Fibroblast of skin of right quadriceps (primary cell): ENCODE results near the gene FNDC3B.
A peak's percentile ranks its signal among the peaks of the same experiment; 100 is the strongest.

Experiments used
- DNase-seq: peaks from one replicate; pipeline ENCODE4 v3.0.0-alpha.2; 2013

The FNDC3B gene

GRCh38 chr3:172383306-172383796, 344.0 kb downstream of the FNDC3B start:
- no peak for DNase-seq

GRCh38 chr3:172384836-172385235, 345.5 kb downstream of the FNDC3B start:
- no peak for DNase-seq

- no peak for DNase-seq
Measured at GRCh38 chr3:172387728-172388127, 348.4 kb downstream of the FNDC3B start.

- DNase-seq, result no peak
Measured at GRCh38 chr3:172388412-172389078, 349.2 kb downstream of the FNDC3B start.

- no peak for DNase-seq
Measured at GRCh38 chr3:172390792-172391191, 351.4 kb downstream of the FNDC3B start.

DNA sequence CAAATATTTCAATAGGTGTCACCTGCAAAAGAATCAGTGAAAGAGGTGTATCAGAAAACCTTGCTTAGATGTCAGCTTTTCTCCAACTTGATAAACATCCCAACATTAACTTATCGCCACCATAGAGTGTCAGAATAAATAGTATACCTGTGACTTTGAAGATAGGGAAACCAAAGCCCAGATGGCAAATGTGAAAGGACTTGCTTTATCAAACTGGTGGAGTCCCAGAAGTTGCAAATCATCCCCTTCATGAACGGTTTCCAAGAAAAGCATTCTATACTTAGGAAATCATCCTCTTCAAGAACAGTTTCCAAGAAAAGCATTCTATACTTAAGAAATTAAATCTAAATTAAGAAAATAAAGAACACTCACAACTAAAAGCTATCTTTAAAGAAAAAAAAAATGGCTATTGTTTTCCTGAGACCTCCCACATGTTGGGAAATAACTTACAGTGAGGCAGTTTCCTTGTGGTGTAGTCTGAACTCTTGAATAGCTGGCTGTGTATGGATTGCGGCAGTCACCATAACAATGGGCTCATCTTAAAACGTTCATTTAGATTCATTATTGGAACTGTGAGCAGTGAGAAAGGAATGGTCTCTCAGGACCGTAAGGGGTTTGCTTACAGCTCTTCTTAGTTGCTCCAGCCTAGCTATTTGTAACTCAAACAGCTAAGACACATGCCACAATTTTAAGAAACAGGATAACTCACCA, 352.4 kb downstream of the FNDC3B start:
- peak; percentile 32 for DNase-seq

DNA sequence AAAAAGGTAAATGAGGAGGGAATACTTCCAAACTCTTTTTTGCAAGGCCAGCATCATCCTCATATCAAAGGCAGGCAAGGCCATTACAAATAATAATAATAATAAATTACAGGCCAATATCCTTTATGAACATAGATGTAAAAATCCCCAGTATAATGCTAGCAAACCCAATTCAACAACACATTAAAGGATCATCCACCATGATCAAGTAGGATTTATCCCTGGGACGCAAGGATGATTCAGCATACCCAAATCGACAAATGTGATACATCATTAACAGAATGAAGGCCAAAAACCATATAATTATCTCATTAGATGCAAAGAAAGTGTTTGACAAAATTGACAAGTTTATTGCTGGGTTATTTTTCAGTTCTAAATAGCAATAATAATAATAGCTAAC, 355.3 kb downstream of the FNDC3B start:
- no peak for DNase-seq

DNA sequence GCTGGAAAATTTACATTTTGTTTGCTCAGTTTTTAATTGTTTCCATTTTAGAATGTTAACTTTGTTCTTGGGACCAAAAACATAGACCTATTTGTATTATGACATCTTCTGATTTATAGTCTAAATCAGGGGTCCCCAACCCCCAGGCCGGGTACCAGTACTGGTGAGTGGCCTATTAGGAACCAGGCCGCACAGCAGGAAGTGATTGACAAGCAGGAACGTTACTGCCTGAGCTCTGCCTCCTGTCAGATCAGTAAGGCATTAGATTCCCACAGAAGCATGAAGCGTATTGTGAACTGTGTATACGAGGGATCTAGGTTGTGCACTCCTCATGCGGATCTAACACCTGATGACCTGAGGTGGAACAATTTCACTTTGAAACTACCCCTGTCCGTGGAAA, 357.0 kb downstream of the FNDC3B start:
- DNase-seq, result no peak

DNA sequence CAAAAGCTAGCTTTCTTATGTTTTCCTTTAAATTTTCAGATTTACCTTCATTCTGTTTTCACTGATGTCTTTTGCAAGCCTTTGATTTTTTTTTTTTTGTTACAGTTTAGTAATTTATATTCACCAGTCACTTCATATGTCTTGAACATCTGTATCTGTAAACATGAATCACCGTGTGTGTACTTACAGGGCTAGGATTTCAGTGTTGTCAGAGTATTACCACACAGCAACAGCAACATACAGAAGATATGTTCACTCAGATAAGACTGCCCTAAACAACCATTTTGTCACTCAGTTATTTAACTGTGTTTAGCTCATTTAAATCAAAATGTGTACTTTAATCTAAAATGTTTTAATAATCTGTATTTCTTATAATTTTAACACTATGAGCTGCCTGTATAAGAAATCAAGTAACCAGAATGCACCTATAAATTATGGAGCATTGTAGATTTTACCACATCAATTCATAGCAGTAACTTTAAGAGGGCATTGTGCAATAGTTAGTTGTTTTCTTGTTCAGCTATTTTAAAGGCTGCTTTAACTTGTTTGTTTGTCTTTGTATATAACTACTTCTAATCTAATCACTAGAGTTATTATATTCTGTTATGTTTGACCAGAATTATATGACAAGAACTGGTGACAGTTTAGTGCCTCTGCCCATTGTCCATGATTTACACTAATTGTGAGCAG, 358.5 kb downstream of the FNDC3B start:
- DNase-seq, result no peak

GRCh38 chr3:172398484-172398883, 359.1 kb downstream of the FNDC3B start:
- DNase-seq, result no peak

GRCh38 chr3:172402090-172402489, 362.7 kb downstream of the FNDC3B start:
- no peak for DNase-seq

GRCh38 chr3:172402892-172403643, 363.7 kb downstream of the FNDC3B start:
- DNase-seq, result no peak

- no peak for DNase-seq
Measured at GRCh38 chr3:172404237-172404962, 365.0 kb downstream of the FNDC3B start.

GRCh38 chr3:172405914-172406313, 366.5 kb downstream of the FNDC3B start:
- DNase-seq, result no peak

- DNase-seq, result no peak
Measured at GRCh38 chr3:172407872-172408271, 368.5 kb downstream of the FNDC3B start.

- DNase-seq, result no peak
Measured at GRCh38 chr3:172410702-172411477, 371.5 kb downstream of the FNDC3B start.

DNA sequence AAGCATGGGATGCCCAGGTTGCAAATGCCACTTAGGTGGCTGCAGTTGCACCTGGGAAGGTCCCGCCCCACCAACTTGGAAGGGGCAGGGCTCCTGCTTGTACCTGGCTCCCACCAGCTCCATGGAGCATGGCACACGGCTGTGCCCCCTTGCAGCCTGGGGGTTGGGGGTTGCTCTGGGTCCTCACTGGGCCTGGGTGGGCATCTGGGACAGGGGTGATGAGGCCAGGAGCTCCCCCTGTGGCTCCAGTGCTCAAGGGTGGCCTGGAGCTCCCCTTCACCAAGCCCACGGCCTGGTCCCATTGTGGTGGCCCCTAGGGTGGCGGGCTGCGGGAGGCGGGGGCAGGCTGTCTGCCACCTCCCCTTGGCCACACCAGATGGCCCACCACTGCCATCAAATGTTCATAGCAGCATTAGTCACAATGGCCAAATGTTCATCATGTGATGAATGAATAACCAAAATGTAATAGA, 372.1 kb downstream of the FNDC3B start:
- DNase-seq, result no peak

DNA sequence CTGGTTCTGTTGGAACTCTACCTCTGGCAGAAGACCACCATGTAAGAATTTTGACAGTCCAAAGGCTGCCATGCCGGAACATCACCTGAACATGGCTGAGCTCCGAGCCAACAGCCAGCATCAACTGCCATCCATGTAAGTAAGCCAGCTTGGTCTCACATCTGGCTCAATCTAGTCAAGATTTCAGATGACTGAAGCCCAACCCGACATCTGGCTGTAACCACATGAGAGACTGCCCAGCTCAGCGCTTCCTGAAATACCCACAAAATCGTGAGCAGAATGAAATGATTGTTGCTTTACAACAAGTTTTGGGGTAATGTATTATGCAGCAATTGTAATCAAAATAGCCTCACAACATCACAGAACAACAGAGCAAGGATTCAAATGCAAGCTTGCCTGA, 375.9 kb downstream of the FNDC3B start:
- no peak for DNase-seq

DNA sequence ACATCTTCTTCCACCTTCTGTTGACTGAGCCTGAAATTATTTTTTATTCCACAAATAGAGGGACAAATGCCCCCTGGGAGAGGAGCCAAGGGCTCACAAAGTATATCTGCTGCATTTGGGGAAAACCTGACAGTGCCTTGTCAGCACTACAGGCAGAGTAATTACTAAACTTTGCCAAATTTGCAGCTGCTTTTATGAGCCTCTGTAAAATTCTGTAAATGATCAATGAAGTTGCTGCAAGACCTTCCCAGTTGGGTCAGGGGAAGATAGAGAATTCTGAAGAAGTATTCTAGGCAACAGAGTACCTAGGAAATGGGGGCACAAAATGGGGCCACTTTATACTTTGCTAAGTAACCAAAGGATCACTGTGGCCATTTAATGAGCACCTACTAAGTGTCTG, 398.3 kb downstream of the FNDC3B start:
- no peak for DNase-seq

GRCh38 chr3:172438186-172438585, 398.8 kb downstream of the FNDC3B start:
- DNase-seq, result no peak

DNA sequence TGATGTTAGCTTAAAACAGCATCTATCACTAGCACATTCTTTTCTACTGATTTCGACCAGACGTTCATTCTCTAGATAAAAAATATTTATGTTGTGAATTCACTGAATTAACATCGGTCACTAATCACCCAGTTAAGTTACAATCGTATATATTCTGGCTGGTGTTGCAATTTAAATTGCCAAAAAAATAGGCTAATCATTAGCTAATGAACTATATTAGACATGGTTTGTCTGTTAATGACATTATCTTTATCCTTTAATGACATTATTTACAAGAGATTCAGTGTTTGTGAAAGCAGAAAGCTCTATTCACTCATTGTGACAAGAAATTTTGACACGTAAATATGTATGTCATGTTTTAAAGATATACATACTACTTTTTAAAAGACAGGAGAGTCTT, 402.2 kb downstream of the FNDC3B start:
- DNase-seq, result no peak

GRCh38 chr3:172442606-172443005, 403.2 kb downstream of the FNDC3B start:
- no peak for DNase-seq
